GM23248 (cell line): ENCODE measurements around the gene A2M. TPM values are rescaled to one million over a fixed set of nuclear protein-coding genes. Genes with fewer than 3 reads are reported as not detected.
"Not testable (repeated sequence)": the region's sequence is repeated elsewhere in the genome, so short reads cannot be mapped to it uniquely, and the experiment has no call there.

Experiments used
- DNase-seq: peaks from one replicate; pipeline ENCODE4 v3.0.0-alpha.2; 2015
- H2AFZ ChIP-seq: fragments of 200-600 bp; sonication (generic); 2 replicates; pipeline ENCODE4 v1.6.1; 2016; ENCODE audit warnings: antibody characterized with exemption
- H3F3A ChIP-seq: fragments of 200-600 bp; sonication (generic); 2 replicates; pipeline ENCODE4 v1.6.1; 2016; ENCODE audit warnings: mild to moderate bottlenecking, antibody characterized with exemption, mixed run types; ENCODE audit not compliant: insufficient read depth
- H3K27ac ChIP-seq: fragments of 200-600 bp; sonication (generic); 2 replicates; pipeline ENCODE4 v1.5.1; 2016; ENCODE audit warnings: mild to moderate bottlenecking
- H3K27me3 ChIP-seq: fragments of 200-600 bp; sonication (generic); replicated peaks from 2 replicates; pipeline ENCODE4 v1.6.1; 2016; ENCODE audit warnings: mild to moderate bottlenecking; ENCODE audit not compliant: insufficient read depth
- H3K36me3 ChIP-seq: fragments of 200-600 bp; sonication (generic); 2 replicates; pipeline ENCODE4 v1.6.1; 2016; ENCODE audit warnings: low read depth, mild to moderate bottlenecking
- H3K4me1 ChIP-seq: fragments of 200-600 bp; sonication (generic); 2 replicates; pipeline ENCODE4 v1.6.1; 2016; ENCODE audit warnings: mild to moderate bottlenecking; ENCODE audit not compliant: insufficient read depth
- H3K4me2 ChIP-seq: fragments of 200-600 bp; sonication (generic); one replicate; pipeline ENCODE4 v1.6.1; 2016; ENCODE audit warnings: mild to moderate bottlenecking; ENCODE audit not compliant: unreplicated experiment
- H3K4me3 ChIP-seq: fragments of 200-600 bp; sonication (generic); 2 replicates; pipeline ENCODE4 v1.5.1; 2016; ENCODE audit warnings: mild to moderate bottlenecking
- H3K79me2 ChIP-seq: fragments of 200-600 bp; sonication (generic); 2 replicates; pipeline ENCODE4 v1.6.1; 2016; ENCODE audit warnings: mild to moderate bottlenecking; ENCODE audit not compliant: insufficient read depth
- H3K9ac ChIP-seq: fragments of 200-600 bp; sonication (generic); 2 replicates; pipeline ENCODE4 v1.6.1; 2016; ENCODE audit warnings: mild to moderate bottlenecking
- H3K9me2 ChIP-seq: fragments of 200-600 bp; sonication (generic); 2 replicates; pipeline ENCODE4 v1.6.1; 2016; ENCODE audit warnings: mixed run types, mild to moderate bottlenecking, moderate library complexity; ENCODE audit not compliant: insufficient read depth
- H3K9me3 ChIP-seq: fragments of 200-600 bp; sonication (generic); one replicate; pipeline ENCODE4 v1.6.1; 2017; ENCODE audit warnings: low read depth
- H4K20me1 ChIP-seq: fragments of 200-600 bp; sonication (generic); 2 replicates; pipeline ENCODE4 v1.6.0; 2016; ENCODE audit not compliant: insufficient read depth
- EZH2 ChIP-seq: fragments of 200-600 bp; sonication (generic); IDR thresholded peaks from 2 replicates; pipeline ENCODE4 v1.6.1; 2018; ENCODE audit warnings: antibody characterized with exemption, mild to moderate bottlenecking; ENCODE audit not compliant: insufficient read depth, poor library complexity, severe bottlenecking
- EZH2phosphoT487 ChIP-seq: fragments of 200-600 bp; sonication (generic); IDR thresholded peaks from 2 replicates; pipeline ENCODE4 v1.6.1; 2018; ENCODE audit warnings: antibody characterized with exemption, moderate library complexity, mild to moderate bottlenecking, low read depth; ENCODE audit not compliant: insufficient read depth
- WGBS, 2 experiments: methylation state at CpG; one replicate each; pipeline ENCODE4 v1.1.6; 2015 to 2017; ENCODE audit warnings: low lambda C conversion rate in 2 of 2, low coverage in 1 of 2; ENCODE audit errors: missing lambda C conversion rate in 2 of 2; 5-methylcytosine and 5-hydroxymethylcytosine counted together
- in situ Hi-C: fragments of 300-500 bp; cut with MboI; formaldehyde crosslinking; loops from 2 replicates; pipeline ENCODE4 v1.15.0; 2020
- polyA plus RNA-seq: library from polyadenylated mRNA; unstranded; fragments of >200 nt; fragmentation: Nextera tagmentation; extraction: Ambion mirVana; gene quantifications from 2 replicates; pipeline ENCODE4 v1.2.1, GENCODE V29; 2016
- total RNA-seq: library from RNA; depleted of rRNA; stranded (reverse); fragments of >200 nt; shearing (Covaris generic); gene quantifications from 2 replicates; pipeline ENCODE4 v1.2.3, GENCODE V29; 2014

Gene A2M
- total and polyA plus RNA-seq, 2 experiments from 2014 or later, result 34.9 to 40.1 TPM

GRCh38 chr12:9148926-9149325 is 33.2 kb upstream of the A2M start:
- H3K79me2 ChIP-seq, result no peaks in the 10 kb centered on the region
- in situ Hi-C loops, result no loop called here
- H3K27ac ChIP-seq, result no peak overlapping the region
- H3K4me1 ChIP-seq, result no peaks in the 10 kb centered on the region
- no peaks in the 10 kb centered on the region for H3K9me2 ChIP-seq
- no peak overlapping the region for H3K4me2 ChIP-seq
- H4K20me1 ChIP-seq, result no peaks in the 10 kb centered on the region
- no peaks in the 10 kb centered on the region for H3K36me3 ChIP-seq
- no peaks in the 10 kb centered on the region for H3K9me3 ChIP-seq
- no peak overlapping the region for H3K4me3 ChIP-seq
- no peak for DNase-seq
- TF ChIP-seq EZH2phosphoT487, result no peak
- TF ChIP-seq EZH2, result no peak
- H2AFZ ChIP-seq, result no peak overlapping the region
- WGBS, 2 experiments, result 11 to 20% methylated on average over 2 of the region's 2 CpGs
- no peak overlapping the region for H3K9ac ChIP-seq
- H3K27me3 ChIP-seq, result no peaks in the 10 kb centered on the region
- no peaks in the 10 kb centered on the region for H3F3A ChIP-seq

GRCh38 chr12:9147461-9147860 is 31.7 kb upstream of the A2M start:
- H3F3A ChIP-seq, result no peaks in the 10 kb centered on the region
- H3K9me3 ChIP-seq, result no peaks in the 10 kb centered on the region
- no peak overlapping the region for H3K9ac ChIP-seq
- H3K4me3 ChIP-seq, result no peak overlapping the region
- H3K36me3 ChIP-seq, result no peaks in the 10 kb centered on the region
- no peak for DNase-seq
- no peak overlapping the region for H2AFZ ChIP-seq
- in situ Hi-C loops, result no loop called here
- no peaks in the 10 kb centered on the region for H3K27me3 ChIP-seq
- no peaks in the 10 kb centered on the region for H3K9me2 ChIP-seq
- no peaks in the 10 kb centered on the region for H4K20me1 ChIP-seq
- no peaks in the 10 kb centered on the region for H3K79me2 ChIP-seq
- H3K27ac ChIP-seq, result no peak overlapping the region
- no peak overlapping the region for H3K4me2 ChIP-seq
- WGBS, 2 experiments, result 18 to 36% methylated on average over 2 of the region's 2 CpGs
- no peaks in the 10 kb centered on the region for H3K4me1 ChIP-seq
- TF ChIP-seq EZH2 (no peak), EZH2phosphoT487 (no peak)

GRCh38 chr12:9144730-9145106 is 29.0 kb upstream of the A2M start:
- Histone ChIP-seq H2AFZ (no peak overlapping the region), H3K36me3 (no peaks in the 10 kb centered on the region), H3K4me2 (no peak overlapping the region), H3K9ac (no peak overlapping the region), H3K27me3 (no peaks in the 10 kb centered on the region), H3K79me2 (no peaks in the 10 kb centered on the region), H3F3A (no peaks in the 10 kb centered on the region), H3K4me3 (no peak overlapping the region), H3K4me1 (no peaks in the 10 kb centered on the region), H3K9me3 (no peaks in the 10 kb centered on the region), H4K20me1 (no peaks in the 10 kb centered on the region), H3K9me2 (no peaks in the 10 kb centered on the region), H3K27ac (no peak overlapping the region)
- TF ChIP-seq EZH2phosphoT487 (no peak), EZH2 (no peak)
- in situ Hi-C loops, result no loop called here
- no peak for DNase-seq
- 10 to 15% methylated on average over 4 of the region's 4 CpGs for WGBS, 2 experiments

- Histone ChIP-seq H3K79me2 (no peaks in the 10 kb centered on the region), H4K20me1 (no peaks in the 10 kb centered on the region), H3K9me3 (no peaks in the 10 kb centered on the region), H3K27me3 (no peaks in the 10 kb centered on the region), H3K27ac (no peak overlapping the region), H3K4me3 (no peak overlapping the region), H2AFZ (no peak overlapping the region), H3K4me2 (no peak overlapping the region), H3K4me1 (no peaks in the 10 kb centered on the region), H3K9ac (no peak overlapping the region), H3K36me3 (no peaks in the 10 kb centered on the region), H3F3A (no peaks in the 10 kb centered on the region), H3K9me2 (no peaks in the 10 kb centered on the region)
- no peak for DNase-seq
- TF ChIP-seq EZH2phosphoT487 (no peak), EZH2 (no peak)
- 13% methylated on average over 3 of the region's 3 CpGs for WGBS, 2 experiments
- in situ Hi-C loops, result no loop called here
Measured at GRCh38 chr12:9143929-9144729, 28.4 kb upstream of the A2M start.

GRCh38 chr12:9143137-9143536 is 27.4 kb upstream of the A2M start:
- 11 to 16% methylated on average over 2 of the region's 2 CpGs for WGBS, 2 experiments
- DNase-seq, result no peak
- Histone ChIP-seq H3K4me2 (no peak overlapping the region), H3K4me3 (no peak overlapping the region), H3F3A (no peaks in the 10 kb centered on the region), H3K9me3 (no peaks in the 10 kb centered on the region), H3K27ac (no peak overlapping the region), H3K79me2 (no peaks in the 10 kb centered on the region), H2AFZ (no peak overlapping the region), H3K4me1 (no peaks in the 10 kb centered on the region), H3K27me3 (no peaks in the 10 kb centered on the region), H3K9me2 (no peaks in the 10 kb centered on the region), H3K36me3 (no peaks in the 10 kb centered on the region), H4K20me1 (no peaks in the 10 kb centered on the region), H3K9ac (no peak overlapping the region)
- TF ChIP-seq EZH2 (no peak), EZH2phosphoT487 (no peak)
- in situ Hi-C loops, result no loop called here

GRCh38 chr12:9139588-9140290 is 24.0 kb upstream of the A2M start:
- H3K9me3 ChIP-seq, H3K36me3 ChIP-seq, H3K4me1 ChIP-seq, H3K79me2 ChIP-seq, H3K9ac ChIP-seq, H3K9me2 ChIP-seq, H3K27me3 ChIP-seq, H2AFZ ChIP-seq, H4K20me1 ChIP-seq, H3K4me2 ChIP-seq, H3F3A ChIP-seq, H3K27ac ChIP-seq, DNase-seq, H3K4me3 ChIP-seq, in situ Hi-C loops: not testable (repeated sequence)
- WGBS, 2 experiments, result 9 to 22% methylated on average over 2 of the region's 2 CpGs
